ENCODE measurements around the gene CPPED1. TPM values are rescaled to one million over a fixed set of nuclear protein-coding genes. Genes with fewer than 3 reads are reported as not detected.

The CPPED1 gene, protein sequence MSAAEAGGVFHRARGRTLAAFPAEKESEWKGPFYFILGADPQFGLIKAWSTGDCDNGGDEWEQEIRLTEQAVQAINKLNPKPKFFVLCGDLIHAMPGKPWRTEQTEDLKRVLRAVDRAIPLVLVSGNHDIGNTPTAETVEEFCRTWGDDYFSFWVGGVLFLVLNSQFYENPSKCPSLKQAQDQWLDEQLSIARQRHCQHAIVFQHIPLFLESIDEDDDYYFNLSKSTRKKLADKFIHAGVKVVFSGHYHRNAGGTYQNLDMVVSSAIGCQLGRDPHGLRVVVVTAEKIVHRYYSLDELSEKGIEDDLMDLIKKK
- total RNA-seq, result 10 to 100 TPM in 3 of 4 donors, 1 to 10 TPM in 1; 4.1 to 17.3 (median 12.7) TPM

DNA sequence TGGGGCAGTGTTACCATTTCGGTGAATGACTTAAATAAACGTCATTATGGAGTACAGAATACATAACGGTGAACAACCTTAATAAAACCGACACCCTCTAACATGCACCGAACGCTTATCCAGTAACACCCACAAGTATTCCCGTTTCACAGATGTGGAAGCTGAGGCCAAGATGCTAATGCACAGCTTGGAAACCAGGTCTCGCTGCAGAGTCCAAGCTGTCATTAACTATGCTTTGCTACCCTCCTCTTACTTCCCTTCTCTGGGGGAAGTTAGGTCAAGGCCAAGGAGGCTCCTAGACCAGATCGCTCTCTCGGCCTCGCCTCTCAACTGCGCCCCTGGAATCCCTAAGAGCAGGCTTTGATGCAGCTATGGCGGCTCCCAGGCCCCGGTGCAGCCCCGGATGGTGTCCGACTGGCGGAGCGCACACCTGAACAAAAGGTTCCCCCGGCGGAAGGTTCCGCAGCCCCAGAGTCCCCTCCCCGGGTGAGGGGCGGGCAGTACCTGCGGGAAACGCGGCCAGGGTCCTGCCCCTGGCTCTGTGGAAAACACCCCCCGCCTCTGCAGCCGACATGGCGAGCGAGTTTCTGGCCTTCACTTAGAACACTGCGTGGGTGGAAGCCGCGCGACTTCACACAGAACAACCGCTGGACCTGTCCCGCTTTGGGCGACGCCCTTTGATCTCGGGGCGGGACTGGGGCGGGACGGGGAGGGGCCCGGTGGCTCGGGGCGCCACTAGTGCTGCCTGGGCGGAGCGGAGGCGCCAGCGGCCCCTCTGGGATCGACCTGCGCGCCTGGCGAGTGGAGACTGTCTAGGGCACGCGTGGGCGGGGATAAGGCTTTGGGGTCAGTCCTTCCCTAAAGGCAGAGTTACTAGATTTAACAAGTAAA lies at the start of gene CPPED1:
Gene CPPED1, minus strand, starts transcription at position 685 of the 891 bp plus-strand sequence. Its CDS starts 111 bp downstream, at position 574.
- no peaks in the 10 kb centered on the region for H3K9me3 ChIP-seq
- intact Hi-C loops (cut with DNase I; ENCODE audit: low total_unique reads) (no loop called here), in situ Hi-C loops (cut with MboI; ENCODE audit: low pct_ligation_motif_present in 1 of 4, low pct_unique_long_range_greater_than_20kb in 1 of 4, low sequenced_read_pairs in 3 of 4) (loop anchor here in 3 of 4 donors (25.0 kb wide), 3 partner anchors 341 to 716 kb away; no protein-coding TSS in a partner anchor)
- H3K27ac ChIP-seq, result peak within 1 kb of the TSS; percentile 84 to 93 (median 89)
- no peaks in the 10 kb centered on the region for H3K36me3 ChIP-seq
- peaks cover 0 to 29% (median 20%) of the 10 kb centered on the region in 4 donors for H3K4me1 ChIP-seq
- 9 to 24% methylated on average over 5 to 28 of the region's 56 CpGs for WGBS, 2 donors (ENCODE audit: low coverage in 1 of 2)
- TF ChIP-seq EP300 (IDR thresholded peaks at IDR 0.05; ENCODE audit: low read depth) (no peak), POLR2AphosphoS5 (IDR thresholded peaks at IDR 0.05) (peak; percentile 49 to 70 (median 57)), POLR2A (IDR thresholded peaks at IDR 0.05) (peak; percentile 60)
- TF ChIP-seq, protein P1, sequence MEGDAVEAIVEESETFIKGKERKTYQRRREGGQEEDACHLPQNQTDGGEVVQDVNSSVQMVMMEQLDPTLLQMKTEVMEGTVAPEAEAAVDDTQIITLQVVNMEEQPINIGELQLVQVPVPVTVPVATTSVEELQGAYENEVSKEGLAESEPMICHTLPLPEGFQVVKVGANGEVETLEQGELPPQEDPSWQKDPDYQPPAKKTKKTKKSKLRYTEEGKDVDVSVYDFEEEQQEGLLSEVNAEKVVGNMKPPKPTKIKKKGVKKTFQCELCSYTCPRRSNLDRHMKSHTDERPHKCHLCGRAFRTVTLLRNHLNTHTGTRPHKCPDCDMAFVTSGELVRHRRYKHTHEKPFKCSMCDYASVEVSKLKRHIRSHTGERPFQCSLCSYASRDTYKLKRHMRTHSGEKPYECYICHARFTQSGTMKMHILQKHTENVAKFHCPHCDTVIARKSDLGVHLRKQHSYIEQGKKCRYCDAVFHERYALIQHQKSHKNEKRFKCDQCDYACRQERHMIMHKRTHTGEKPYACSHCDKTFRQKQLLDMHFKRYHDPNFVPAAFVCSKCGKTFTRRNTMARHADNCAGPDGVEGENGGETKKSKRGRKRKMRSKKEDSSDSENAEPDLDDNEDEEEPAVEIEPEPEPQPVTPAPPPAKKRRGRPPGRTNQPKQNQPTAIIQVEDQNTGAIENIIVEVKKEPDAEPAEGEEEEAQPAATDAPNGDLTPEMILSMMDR (IDR thresholded peaks at IDR 0.05), result no peak
- peak within 1 kb of the TSS; percentile 52 to 84 (median 56) for H3K4me3 ChIP-seq
- DNase-seq, result peak; percentile 94
- no peaks in the 10 kb centered on the region for H3K27me3 ChIP-seq

DNA sequence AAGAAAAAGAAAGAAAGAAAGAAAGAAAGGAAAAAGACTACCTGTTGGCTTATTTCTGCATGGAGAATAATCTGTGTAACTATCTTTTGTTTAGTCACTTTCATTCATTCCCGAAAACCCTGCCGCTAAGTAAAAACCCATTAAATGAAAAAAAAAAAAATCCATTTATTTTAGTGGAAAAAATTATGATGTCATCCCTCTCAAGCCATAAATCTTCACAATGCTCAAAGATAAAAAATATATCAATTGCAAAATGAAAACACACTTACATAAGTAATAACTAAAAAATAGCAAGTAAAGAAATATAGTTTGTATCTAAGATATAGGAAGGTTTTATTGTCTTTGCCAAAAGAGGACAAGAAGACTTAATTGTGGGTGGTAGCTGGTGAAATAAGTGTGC lies 46.5 kb upstream of the CPPED1 start:
- WGBS, 2 donors (ENCODE audit: low coverage in 1 of 2), result 91 to 92% methylated on average over 2 of the region's 2 CpGs
- Histone ChIP-seq H3K27me3 (no peaks in the 10 kb centered on the region), H3K9me3 (no peaks in the 10 kb centered on the region), H3K4me1 (no peaks in the 10 kb centered on the region), H3K36me3 (no peaks in the 10 kb centered on the region), H3K27ac (no peak overlapping the region), H3K4me3 (no peak overlapping the region)
- in situ Hi-C loops (cut with MboI; ENCODE audit: low pct_ligation_motif_present in 1 of 4, low pct_unique_long_range_greater_than_20kb in 1 of 4, low sequenced_read_pairs in 3 of 4) (no loop called here), intact Hi-C loops (cut with DNase I; ENCODE audit: low total_unique reads) (no loop called here)
- DNase-seq, result no peak
- TF ChIP-seq, protein P1 (IDR thresholded peaks at IDR 0.05), result no peak
- TF ChIP-seq POLR2A (IDR thresholded peaks at IDR 0.05), result no peak

DNA sequence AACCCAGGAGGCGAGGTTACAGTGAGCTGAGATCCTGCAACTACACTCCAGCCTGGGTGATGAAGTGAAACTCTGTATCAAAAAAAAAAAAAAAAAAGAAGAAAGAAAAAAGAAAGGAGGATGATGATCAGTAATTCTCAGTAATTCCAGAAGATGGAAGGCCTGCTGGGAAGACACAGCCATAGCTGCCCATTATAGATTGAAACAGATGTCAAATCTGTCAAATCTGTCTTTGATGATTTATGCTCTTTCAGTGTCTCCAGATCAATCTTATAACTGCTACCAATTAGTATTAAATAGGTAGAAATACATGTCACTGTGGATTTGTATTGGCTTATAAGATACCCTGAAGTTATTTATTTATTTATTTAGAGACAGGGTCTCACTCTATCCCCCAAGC lies 42.9 kb upstream of the CPPED1 start:
- Histone ChIP-seq H3K9me3 (no peaks in the 10 kb centered on the region), H3K27ac (no peak overlapping the region), H3K27me3 (no peaks in the 10 kb centered on the region), H3K36me3 (no peaks in the 10 kb centered on the region), H3K4me3 (no peak overlapping the region), H3K4me1 (no peaks in the 10 kb centered on the region)
- TF ChIP-seq EP300 (IDR thresholded peaks at IDR 0.05; ENCODE audit: low read depth), result no peak
- TF ChIP-seq, protein P1 (IDR thresholded peaks at IDR 0.05), result no peak
- TF ChIP-seq POLR2AphosphoS5 (IDR thresholded peaks at IDR 0.05), result no peak
- TF ChIP-seq POLR2A (IDR thresholded peaks at IDR 0.05), result no peak
- DNase-seq, result no peak
- 100% methylated on average over 1 of the region's 1 CpG; no CpG with 5 or more reads in 1 of the 2 donors for WGBS, 2 donors (ENCODE audit: low coverage in 1 of 2)
- in situ Hi-C loops (cut with MboI; ENCODE audit: low pct_ligation_motif_present in 1 of 4, low pct_unique_long_range_greater_than_20kb in 1 of 4, low sequenced_read_pairs in 3 of 4), result no loop called here
- intact Hi-C loops (cut with DNase I; ENCODE audit: low total_unique reads), result no loop called here

DNA sequence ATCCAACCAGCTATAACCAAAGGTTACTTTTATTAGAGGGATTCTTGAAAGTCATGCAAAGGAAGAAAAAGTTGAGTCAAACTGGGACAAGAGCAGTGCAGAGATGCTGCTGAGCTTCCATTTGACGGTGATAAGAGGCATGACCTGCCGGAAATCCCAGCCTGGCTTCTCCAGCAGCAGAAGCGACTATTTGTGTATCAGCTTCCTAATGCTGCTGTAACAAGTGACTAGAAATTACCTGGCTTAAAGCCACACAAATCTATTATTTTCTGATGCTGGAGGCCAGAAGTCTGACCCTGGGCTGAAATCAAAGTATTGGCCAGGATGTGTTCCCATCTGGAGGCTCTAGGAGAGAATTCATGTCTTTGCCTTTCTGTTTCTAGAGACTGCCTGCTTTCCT lies 41.6 kb upstream of the CPPED1 start:
- no peaks in the 10 kb centered on the region for H3K36me3 ChIP-seq
- in situ Hi-C loops (cut with MboI; ENCODE audit: low pct_ligation_motif_present in 1 of 4, low pct_unique_long_range_greater_than_20kb in 1 of 4, low sequenced_read_pairs in 3 of 4), result no loop called here
- 88 to 97% methylated on average over 3 of the region's 3 CpGs for WGBS, 2 donors (ENCODE audit: low coverage in 1 of 2)

More for the DNA sequence above, 41.6 kb upstream of the CPPED1 start:
- Histone ChIP-seq H3K27me3 (no peaks in the 10 kb centered on the region), H3K4me1 (no peaks in the 10 kb centered on the region), H3K9me3 (no peaks in the 10 kb centered on the region), H3K4me3 (no peak overlapping the region), H3K27ac (no peak overlapping the region)
- intact Hi-C loops (cut with DNase I; ENCODE audit: low total_unique reads), result no loop called here
- no peak for DNase-seq
- no peak for TF ChIP-seq POLR2AphosphoS5 (IDR thresholded peaks at IDR 0.05)
- TF ChIP-seq EP300 (IDR thresholded peaks at IDR 0.05; ENCODE audit: low read depth), result no peak
- TF ChIP-seq, protein P1 (IDR thresholded peaks at IDR 0.05), result no peak
- TF ChIP-seq POLR2A (IDR thresholded peaks at IDR 0.05), result no peak

All from transverse colon (tissue), 4 donors.